ENCODE measurements around the gene STUM.
"Not testable (repeated sequence)": the region's sequence is repeated elsewhere in the genome, so short reads cannot be mapped to it uniquely, and the experiment has no call there.

The STUM gene

GRCh38 chr1:226603858-226604559 lies 55.4 kb downstream of the STUM start:
- no peak for DNase-seq (ENCODE audit: low read depth in 2 of 2)

GRCh38 chr1:226604560-226605317 lies 56.2 kb downstream of the STUM start:
- no peak for DNase-seq (ENCODE audit: low read depth in 2 of 2)

GRCh38 chr1:226605318-226605950 lies 56.9 kb downstream of the STUM start:
- no peak for DNase-seq (ENCODE audit: low read depth in 2 of 2)

- no peak for DNase-seq (ENCODE audit: low read depth in 2 of 2)
Measured at GRCh38 chr1:226606311-226607267, 58.0 kb downstream of the STUM start.

- DNase-seq (ENCODE audit: low read depth in 2 of 2), result no peak
Measured at GRCh38 chr1:226607268-226607660, 58.7 kb downstream of the STUM start.

- DNase-seq (ENCODE audit: low read depth in 2 of 2), result no peak
Measured at GRCh38 chr1:226607821-226608220, 59.3 kb downstream of the STUM start.

GRCh38 chr1:226608699-226609505 lies 60.3 kb downstream of the STUM start:
- DNase-seq (ENCODE audit: low read depth in 2 of 2), result peak; percentile 24 to 27

- no peak for DNase-seq (ENCODE audit: low read depth in 2 of 2)
Measured at GRCh38 chr1:226609836-226610455, 61.4 kb downstream of the STUM start.

GRCh38 chr1:226610671-226611070 lies 62.1 kb downstream of the STUM start:
- DNase-seq (ENCODE audit: low read depth in 2 of 2), result no peak

GRCh38 chr1:226611301-226611700 lies 62.7 kb downstream of the STUM start:
- no peak for DNase-seq (ENCODE audit: low read depth in 2 of 2)

- DNase-seq (ENCODE audit: low read depth in 2 of 2), result not testable (repeated sequence)
Measured at GRCh38 chr1:226611980-226612379, 63.4 kb downstream of the STUM start.

GRCh38 chr1:226615876-226616275 lies 67.3 kb downstream of the STUM start:
- no peak for DNase-seq (ENCODE audit: low read depth in 2 of 2)

GRCh38 chr1:226616636-226617035 lies 68.1 kb downstream of the STUM start:
- no peak for DNase-seq (ENCODE audit: low read depth in 2 of 2)

- DNase-seq (ENCODE audit: low read depth in 2 of 2), result no peak
Measured at GRCh38 chr1:226617109-226617508, 68.5 kb downstream of the STUM start.

- not testable (repeated sequence) for DNase-seq (ENCODE audit: low read depth in 2 of 2)
Measured at GRCh38 chr1:226617719-226618118, 69.2 kb downstream of the STUM start.

GRCh38 chr1:226618380-226618779 lies 69.8 kb downstream of the STUM start:
- DNase-seq (ENCODE audit: low read depth in 2 of 2), result no peak

- DNase-seq (ENCODE audit: low read depth in 2 of 2), result no peak
Measured at GRCh38 chr1:226619031-226619430, 70.5 kb downstream of the STUM start.

- DNase-seq (ENCODE audit: low read depth in 2 of 2), result no peak
Measured at GRCh38 chr1:226622012-226622411, 73.4 kb downstream of the STUM start.

- DNase-seq (ENCODE audit: low read depth in 2 of 2), result no peak
Measured at GRCh38 chr1:226624526-226624925, 76.0 kb downstream of the STUM start.

- DNase-seq (ENCODE audit: low read depth in 2 of 2), result no peak
Measured at GRCh38 chr1:226625326-226625725, 76.8 kb downstream of the STUM start.

All from stimulated activated CD8-positive, alpha-beta memory T cell treated with anti-CD3 and anti-CD28 coated beads, Interleukin-15, amount 100 ng/mL, for 4 hours (primary cell).